H1 (cell line): ENCODE results near the gene PPCDC. TPM values are rescaled to one million over a fixed set of nuclear protein-coding genes. Genes with fewer than 3 reads are reported as not detected.

Source experiments
- CTCF ChIA-PET: fragments of 300-600 bp; sonication (Branson Sonifier 250); formaldehyde crosslinking; loops from one replicate; lab custom pipeline; 2021; ENCODE audit not compliant: partially characterized antibody; lab: Charles Lee
- POLR2A ChIA-PET: fragments of 300-600 bp; sonication (Branson Sonifier 250); formaldehyde crosslinking; loops from one replicate; lab custom pipeline; 2021; ENCODE audit warnings: inconsistent platforms; ENCODE audit not compliant: partially characterized antibody; lab: Charles Lee
- DNase-seq, 2 experiments: peaks; one replicate each; pipeline versions ENCODE4 v3.0.0 to v3.0.0-alpha.2; 2010 to 2022; ENCODE audit warnings: low spot score in 2 of 2, low read depth in 1 of 2, mixed read lengths in 1 of 2
- FAIRE-seq: peaks from 2 replicates; lab custom pipeline; 2011; peaks lifted over from hg19 to GRCh38; lab: Jason Lieb, UNC
- H2AFZ ChIP-seq: 2 replicates; pipeline ENCODE4 v1.8.1; 2012; ENCODE audit warnings: low read length, inconsistent platforms
- H2AK5ac ChIP-seq: 2 replicates; pipeline ENCODE4 v1.6.1; 2013; ENCODE audit warnings: low read depth, low read length
- H2BK120ac ChIP-seq: replicated peaks from 2 replicates; pipeline ENCODE3; 2013; ENCODE audit warnings: low read depth, low read length, inconsistent platforms
- H2BK12ac ChIP-seq: 2 replicates; pipeline ENCODE4 v1.6.1; 2013; ENCODE audit warnings: low read depth, low read length
- H2BK15ac ChIP-seq: 2 replicates; pipeline ENCODE4 v1.6.1; 2013; ENCODE audit warnings: low read length
- H2BK20ac ChIP-seq: 2 replicates; pipeline ENCODE4 v1.6.1; 2013; ENCODE audit warnings: low read length
- H2BK5ac ChIP-seq: 2 replicates; pipeline ENCODE4 v1.6.1; 2013; ENCODE audit warnings: low read depth, low read length
- H3K14ac ChIP-seq: 2 replicates; pipeline ENCODE4 v1.6.1; 2013; ENCODE audit warnings: inconsistent platforms; ENCODE audit not compliant: insufficient read length
- H3K18ac ChIP-seq: 2 replicates; pipeline ENCODE4 v1.6.1; 2013; ENCODE audit warnings: low read length; ENCODE audit errors: extremely low read depth
- H3K23ac ChIP-seq: 2 replicates; pipeline ENCODE4 v1.6.1; 2013; ENCODE audit warnings: inconsistent platforms; ENCODE audit not compliant: insufficient read length
- H3K23me2 ChIP-seq: 2 replicates; pipeline ENCODE4 v1.6.1; 2013; ENCODE audit warnings: low read depth, low read length
- H3K27ac ChIP-seq: 2 replicates; pipeline ENCODE4 v1.6.1; 2011; ENCODE audit warnings: low read depth, low read length, inconsistent platforms
- H3K27me3 ChIP-seq, 4 experiments: replicated peaks in 1 of 4; 1 replicate in 1 of 4; 2 replicates in 3 of 4; pipeline versions ENCODE4 v1.6.1 to v1.8.1; 2011 to 2013; ENCODE audit warnings: low read length in 3 of 4, mild to moderate bottlenecking in 3 of 4, inconsistent platforms in 2 of 4, mixed read lengths in 2 of 4, moderate library complexity in 1 of 4; ENCODE audit not compliant: control insufficient read depth in 3 of 4, insufficient read depth in 3 of 4; ENCODE audit errors: extremely low read depth in 1 of 4
- H3K36me3 ChIP-seq, 4 experiments: 2 replicates each; pipeline versions ENCODE4 v1.6.1 to v1.8.1; 2011 to 2013; ENCODE audit warnings: mild to moderate bottlenecking in 4 of 4, low read length in 3 of 4, moderate library complexity in 2 of 4, control low read depth in 1 of 4, inconsistent platforms in 1 of 4; ENCODE audit not compliant: insufficient read depth in 4 of 4, control insufficient read depth in 2 of 4
- H3K4ac ChIP-seq: replicated peaks from 2 replicates; pipeline ENCODE3; 2013; ENCODE audit warnings: low read length, low read depth, mixed read lengths, inconsistent platforms; ENCODE audit not compliant: insufficient read length
- H3K4me1 ChIP-seq, 4 experiments: replicated peaks in 1 of 4; 1 replicate in 1 of 4; 2 replicates in 3 of 4; pipeline versions ENCODE4 v1.6.1 to v1.8.1; 2011 to 2013; ENCODE audit warnings: low read length in 3 of 4, inconsistent platforms in 2 of 4, mixed read lengths in 1 of 4; ENCODE audit not compliant: insufficient read depth in 4 of 4, control insufficient read depth in 3 of 4
- H3K4me2 ChIP-seq, 2 experiments: 2 replicates each; pipeline versions ENCODE4 v1.6.1 to v1.8.1; 2011 to 2013; ENCODE audit warnings: low read depth in 2 of 2, low read length in 2 of 2, control low read depth in 1 of 2, inconsistent platforms in 1 of 2, mild to moderate bottlenecking in 1 of 2; ENCODE audit not compliant: insufficient read depth in 1 of 2
- H3K4me3 ChIP-seq, 4 experiments: fragments of 200-600, 300-600 bp in 1 of 4; sonication (generic), shearing (Covaris generic), sonication (Bioruptor Twin) in 1 of 4; 2 replicates each; pipeline versions ENCODE4 v1.5.1 to v1.8.1; 2011 to 2016; ENCODE audit warnings: low read length in 4 of 4, low read depth in 3 of 4, control low read depth in 2 of 4, inconsistent platforms in 2 of 4, mild to moderate bottlenecking in 2 of 4, mixed read lengths in 1 of 4, moderate library complexity in 1 of 4; ENCODE audit not compliant: insufficient read depth in 2 of 4; ENCODE audit errors: extremely low read depth in 1 of 4
- H3K56ac ChIP-seq: replicated peaks from 2 replicates; pipeline ENCODE3; 2013; ENCODE audit warnings: low read depth, mild to moderate bottlenecking, mixed read lengths, low read length, inconsistent platforms; ENCODE audit not compliant: insufficient read length
- H3K79me1 ChIP-seq: 2 replicates; pipeline ENCODE4 v1.6.1; 2013; ENCODE audit warnings: low read depth, low read length, control low read depth
- H3K79me2 ChIP-seq, 2 experiments: 2 replicates each; pipeline versions ENCODE4 v1.6.1 to v1.8.1; 2012 to 2013; ENCODE audit warnings: low read length in 2 of 2, mild to moderate bottlenecking in 2 of 2, inconsistent platforms in 1 of 2; ENCODE audit not compliant: insufficient read depth in 2 of 2, control insufficient read depth in 1 of 2
- H3K9ac ChIP-seq, 4 experiments: replicated peaks in 1 of 4; 1 replicate in 1 of 4; 2 replicates in 3 of 4; pipeline versions ENCODE4 v1.6.1 to v1.8.1; 2011 to 2013; ENCODE audit warnings: low read depth in 3 of 4, low read length in 3 of 4, control low read depth in 2 of 4, mild to moderate bottlenecking in 2 of 4, moderate library complexity in 2 of 4, inconsistent platforms in 1 of 4; ENCODE audit errors: extremely low read depth in 1 of 4
- H3K9me3 ChIP-seq, 2 experiments: 2 replicates each; pipeline versions ENCODE4 v1.6.1 to v1.8.1; 2012 to 2013; ENCODE audit warnings: mild to moderate bottlenecking in 2 of 2, moderate library complexity in 2 of 2, control low read depth in 1 of 2, inconsistent platforms in 1 of 2, low read depth in 1 of 2, low read length in 1 of 2, mixed read lengths in 1 of 2; ENCODE audit not compliant: insufficient read depth in 2 of 2
- H4K20me1 ChIP-seq, 2 experiments: replicated peaks in 1 of 2; 2 replicates each; pipeline versions ENCODE3 to v1.8.1; 2011 to 2013; ENCODE audit warnings: inconsistent platforms in 2 of 2, low read length in 2 of 2, mild to moderate bottlenecking in 1 of 2; ENCODE audit not compliant: insufficient read depth in 2 of 2, control insufficient read depth in 1 of 2
- H4K5ac ChIP-seq: 2 replicates; pipeline ENCODE4 v1.6.1; 2013; ENCODE audit warnings: low read length, low read depth, mixed read lengths, inconsistent platforms; ENCODE audit not compliant: insufficient read length
- H4K8ac ChIP-seq: 2 replicates; pipeline ENCODE4 v1.8.0; 2013; ENCODE audit warnings: mild to moderate bottlenecking, moderate library complexity, low read length, inconsistent platforms; ENCODE audit not compliant: insufficient read depth; ENCODE audit errors: extremely low read depth
- H4K91ac ChIP-seq: replicated peaks from 2 replicates; pipeline ENCODE3; 2013; ENCODE audit warnings: low read length, mixed read lengths, inconsistent platforms; ENCODE audit not compliant: insufficient read length
- CREB1 ChIP-seq: IDR thresholded peaks from 2 replicates; pipeline ENCODE4 v1.6.1; 2012; ENCODE audit warnings: inconsistent platforms
- KDM5A ChIP-seq: fragments of 200-600 bp; IDR thresholded peaks from 2 replicates; pipeline ENCODE4 v1.7.1; 2012; ENCODE audit warnings: mild to moderate bottlenecking, low read length, inconsistent platforms, mixed read lengths
- SAP30 ChIP-seq: fragments of 300-600 bp; sonication (generic); IDR thresholded peaks from 2 replicates; pipeline ENCODE4 v1.7.1; 2012; ENCODE audit warnings: low read length, moderate library complexity, mild to moderate bottlenecking, inconsistent platforms; ENCODE audit not compliant: insufficient read depth, insufficient replicate concordance
- SIN3A ChIP-seq, 2 experiments: IDR thresholded peaks in 1 of 2; conservative IDR thresholded peaks in 1 of 2; 2 replicates each; pipeline ENCODE4 v1.6.1; 2011 to 2012; ENCODE audit warnings: low read length in 2 of 2, improper control_type of control experiment in 1 of 2, low read depth in 1 of 2, mild to moderate bottlenecking in 1 of 2
- TAF1 ChIP-seq: IDR thresholded peaks from 2 replicates; pipeline ENCODE4 v1.6.1; 2011; ENCODE audit warnings: mild to moderate bottlenecking, low read depth, low read length
- WGBS, 2 experiments: shearing (Covaris generic) in 1 of 2; methylation state at CpG; one replicate each; pipeline versions ENCODE4 v1.1.6 to v1.1.7; 2013 to 2015; ENCODE audit warnings: low lambda C conversion rate in 2 of 2, mixed read lengths in 2 of 2, inconsistent platforms in 1 of 2, low coverage in 1 of 2, missing lambda C conversion rate in 1 of 2; ENCODE audit not compliant: insufficient replicate concordance in 2 of 2, insufficient coverage in 1 of 2, insufficient read length in 1 of 2; ENCODE audit errors: extremely low coverage in 1 of 2, missing lambda C conversion rate in 1 of 2; 5-methylcytosine and 5-hydroxymethylcytosine counted together
- polyA plus RNA-seq, 7 experiments: library from polyadenylated mRNA; depleted of rRNA in 3 of 7; stranded (reverse) in 5 of 7; unstranded in 2 of 7; fragments of >200 nt in 5 of 7; fragments of 200-250 nt in 2 of 7; gene quantifications; 1 replicate in 5 of 7; 2 replicates in 1 of 7; 4 replicates in 1 of 7; pipeline versions ENCODE4 v1.2.1 to v1.2.3, GENCODE V29; 2011 to 2013; ENCODE audit warnings: missing spikeins in 2 of 7, mixed read lengths in 2 of 7
- total RNA-seq: library from RNA; stranded (reverse); fragmentation: NEBNext Ultra II Directional; extraction: Animal tissue kit (Norgen Biotek cat#: 25700); gene quantifications from 2 replicates; pipeline ENCODE4 v1.2.1, GENCODE V29; 2021

Gene PPCDC
- total and polyA plus RNA-seq, 2 of the 8 experiments (the other 6 are each of a cell fraction or from before 2014, with no cell fraction given): 11.3 to 29.7 TPM

DNA sequence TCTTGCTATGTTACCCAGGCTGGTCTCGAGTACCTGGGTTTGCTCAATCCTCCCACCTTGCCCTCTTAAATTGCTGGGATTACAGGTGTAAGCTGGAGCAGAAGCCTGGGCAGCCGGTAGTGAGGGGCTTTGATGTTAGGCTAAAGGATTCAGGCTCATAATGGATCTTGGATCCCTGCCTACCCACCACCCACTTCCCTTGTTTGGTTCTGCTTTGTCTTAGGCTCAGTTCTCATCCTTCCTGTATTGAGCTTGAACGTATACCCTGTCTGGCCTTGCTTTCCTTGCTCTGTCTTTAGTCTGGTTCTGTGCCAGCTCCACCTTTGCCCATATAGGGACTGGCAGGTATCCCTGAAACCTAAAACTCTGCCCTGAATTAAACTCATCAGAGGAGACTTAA lies 1.7 kb downstream of the PPCDC start:
- Histone ChIP-seq H2BK20ac (no peak overlapping the region), H3K4me1 (peaks cover 0 to 8% (median 6%) of the 10 kb centered on the region in 4 experiments; a peak in 5 of 7 replicates), H3K56ac (no peak overlapping the region), H3K14ac (no peak overlapping the region), H3K23me2 (0 out of 2 replicates have a peak, but pooled peaks cover 3% of the 10 kb centered on the region), H4K91ac (no peak overlapping the region), H2BK15ac (no peak overlapping the region), H4K20me1 (no peaks in the 10 kb centered on the region), H3K4me3 (no peak overlapping the region), H3K27ac (no peak overlapping the region), H3K4ac (no peak overlapping the region), H2BK12ac (no peak overlapping the region), H3K79me1 (peaks cover 3% of the 10 kb centered on the region; the same call in 1 of the 2 replicates), H3K27me3 (no peaks in the 10 kb centered on the region), H2BK120ac (no peak overlapping the region), H4K5ac (no peak overlapping the region), H2AFZ (no peak overlapping the region), H3K9me3 (no peaks in the 10 kb centered on the region), H4K8ac (no peak overlapping the region), H3K79me2 (peaks cover 0 to 14% of the 10 kb centered on the region in 2 experiments; a peak in 2 of 4 replicates), H3K36me3 (0 out of 8 replicates have a peak, but pooled peaks cover 0 to 2% (median 0%) of the 10 kb centered on the region in 4 experiments), H2AK5ac (no peak overlapping the region), H3K9ac (no peak overlapping the region), H3K18ac (no peak overlapping the region), H3K4me2 (no peak overlapping the region), H3K23ac (no peak overlapping the region), H2BK5ac (no peak overlapping the region)
- 83% methylated on average over 3 of the region's 3 CpGs; no CpG with 5 or more reads in 1 of the 2 experiments for WGBS, 2 experiments
- no peak for FAIRE-seq
- ChIA-PET CTCF (interaction anchor here (1.1 to 8.5 kb wide), 8 partner anchors 9 to 283 kb away, joined by 3 to 90 read pairs (median 4); partner anchors contain the start of gene C15orf39), POLR2A (interaction anchor here (0.7 to 1.2 kb wide), 5 partner anchors 9 to 283 kb away, joined by 3 to 4 read pairs (median 3); no protein-coding TSS in a partner anchor)
- TF ChIP-seq KDM5A (no peak), SAP30 (no peak), CREB1 (no peak), TAF1 (no peak), SIN3A (conservative IDR thresholded peaks at IDR 0.05 in 1 of 2, IDR thresholded peaks at IDR 0.05 in 1 of 2; ENCODE audit: low read depth in 1 of 2, low read length in 2 of 2) (no peak)
- DNase-seq: no peak
